Keratinocyte (primary cell): ENCODE results near the gene RPS25. TPM values are rescaled to one million over a fixed set of nuclear protein-coding genes. Genes with fewer than 3 reads are reported as not detected.
A peak's percentile ranks its signal among the peaks of the same experiment; 100 is the strongest.

Experiments
- DNase-seq: peaks from one replicate; pipeline ENCODE4 v3.0.0-alpha.2; 2011; ENCODE audit warnings: low read depth, missing footprints, low spot score
- FAIRE-seq: peaks from 2 replicates; lab custom pipeline; 2011; peaks lifted over from hg19 to GRCh38; lab: Jason Lieb, UNC
- H2AFZ ChIP-seq: 2 replicates; pipeline ENCODE4 v1.6.0; 2012; ENCODE audit warnings: low read length, control low read depth, inconsistent platforms; ENCODE audit not compliant: control insufficient read depth
- H3K27ac ChIP-seq: 2 replicates; pipeline ENCODE4 v1.5.1; 2011; ENCODE audit warnings: low read length; ENCODE audit not compliant: control insufficient read depth, insufficient read depth
- H3K27me3 ChIP-seq: 3 replicates; pipeline ENCODE4 v1.6.0; 2011; ENCODE audit warnings: low read length; ENCODE audit not compliant: control insufficient read depth, insufficient read depth; ENCODE audit errors: extremely low read depth
- H3K36me3 ChIP-seq, 2 experiments: 2 replicates in 1 of 2; 3 replicates in 1 of 2; pipeline ENCODE4 v1.5.1; 2011; ENCODE audit warnings: low read length in 2 of 2, mild to moderate bottlenecking in 1 of 2; ENCODE audit not compliant: control insufficient read depth in 2 of 2, insufficient read depth in 2 of 2; ENCODE audit errors: extremely low read depth in 1 of 2
- H3K4me1 ChIP-seq: 3 replicates; pipeline ENCODE4 v1.5.1; 2011; ENCODE audit warnings: low read length; ENCODE audit not compliant: control insufficient read depth, insufficient read depth; ENCODE audit errors: extremely low read depth
- H3K4me2 ChIP-seq: 3 replicates; pipeline ENCODE4 v1.6.0; 2011; ENCODE audit warnings: low read depth, low read length; ENCODE audit not compliant: control insufficient read depth, insufficient read depth; ENCODE audit errors: extremely low read depth
- H3K4me3 ChIP-seq, 3 experiments: fragments of 200-600 bp in 1 of 3; sonication (generic) in 1 of 3; 2 replicates in 2 of 3; 3 replicates in 1 of 3; pipeline ENCODE4 v1.5.1; 2011 to 2016; ENCODE audit warnings: low read length in 3 of 3, mild to moderate bottlenecking in 3 of 3, control low read depth in 2 of 3, inconsistent platforms in 1 of 3, low read depth in 1 of 3, mixed read lengths in 1 of 3, mixed run types in 1 of 3, moderate library complexity in 1 of 3; ENCODE audit not compliant: control insufficient read depth in 2 of 3, insufficient read depth in 2 of 3; ENCODE audit errors: extremely low read depth in 1 of 3
- H3K79me2 ChIP-seq: 2 replicates; pipeline ENCODE4 v1.6.0; 2012; ENCODE audit warnings: low read length; ENCODE audit not compliant: control insufficient read depth, insufficient read depth
- H3K9ac ChIP-seq: 3 replicates; pipeline ENCODE4 v1.6.0; 2011; ENCODE audit warnings: low read length; ENCODE audit not compliant: control insufficient read depth, insufficient read depth; ENCODE audit errors: extremely low read depth
- H3K9me1 ChIP-seq: 3 replicates; pipeline ENCODE4 v1.6.0; 2011; ENCODE audit warnings: low read length; ENCODE audit not compliant: control insufficient read depth, insufficient read depth; ENCODE audit errors: extremely low read depth
- H3K9me3 ChIP-seq: 2 replicates; pipeline ENCODE4 v1.5.1; 2012; ENCODE audit warnings: low read depth, low read length; ENCODE audit not compliant: control insufficient read depth
- H4K20me1 ChIP-seq: 3 replicates; pipeline ENCODE4 v1.6.0; 2011; ENCODE audit warnings: low read length; ENCODE audit not compliant: control insufficient read depth, insufficient read depth; ENCODE audit errors: extremely low read depth
- EZH2 ChIP-seq: IDR thresholded peaks from one replicate; pipeline ENCODE4 v1.6.1; 2012; ENCODE audit warnings: inconsistent platforms, mild to moderate bottlenecking, low read length, moderate library complexity
- dilution Hi-C: fragments of 300-500 bp; cut with MboI; formaldehyde crosslinking; loops from one replicate; pipeline ENCODE4 v1.7.0; 2020; ENCODE audit warnings: low sequenced_read_pairs; ENCODE audit not compliant: extremely low pct_ligation_motif_present
- polyA minus RNA-seq, 3 experiments: library from RNA; depleted of rRNA, polyadenylated mRNA; stranded (reverse); fragments of >200 nt; gene quantifications; 1 replicate in 1 of 3; 2 replicates in 1 of 3; 3 replicates in 1 of 3; pipeline ENCODE4 v1.2.3, GENCODE V29; 2011
- polyA plus RNA-seq, 5 experiments: library from polyadenylated mRNA; depleted of rRNA in 3 of 5; stranded (reverse) in 3 of 5; stranded (forward) in 1 of 5; unstranded in 1 of 5; fragments of >200 nt; gene quantifications; 1 replicate in 1 of 5; 2 replicates in 3 of 5; 3 replicates in 1 of 5; pipeline versions ENCODE4 v1.2.1 to v1.2.3, GENCODE V29; 2011 to 2012; ENCODE audit warnings: missing spikeins in 2 of 5, low read depth in 1 of 5, low replicate concordance in 1 of 5
- TF ChIP-seq, protein P1 (sequence below), 3 experiments: IDR thresholded peaks in 1 of 3; conservative IDR thresholded peaks in 1 of 3; optimal IDR thresholded peaks in 1 of 3; 2 replicates in 2 of 3; 3 replicates in 1 of 3; pipeline versions ENCODE3 to v1.5.1; 2011; ENCODE audit warnings: low read length in 3 of 3, mild to moderate bottlenecking in 3 of 3, moderate library complexity in 2 of 3, control low read depth in 1 of 3, inconsistent platforms in 1 of 3; ENCODE audit not compliant: insufficient read depth in 2 of 3; ENCODE audit errors: extremely low read depth in 1 of 3

Gene RPS25
- polyA plus RNA-seq (650 to 2,463 TPM (median 978 TPM) in 3 replicates), polyA minus RNA-seq (21.1 to 230 TPM (median 131 TPM) in 3 replicates)
- polyA plus RNA-seq (2011; ENCODE audit: low read depth): 1,677 TPM
- polyA plus RNA-seq (2011; cell fraction: cytosol; rRNA removed): 2,647 and 3,511 TPM in 2 replicates
- 639 and 1,109 TPM in 2 replicates for polyA plus RNA-seq (2011; cell fraction: nucleus; rRNA removed)
- polyA plus RNA-seq (2012; ENCODE audit: low replicate concordance): 932 and 1,579 TPM in 2 replicates
- polyA minus RNA-seq (2011; cell fraction: cytosol; rRNA and poly(A)+ RNA removed): 460 TPM
- 30.3 and 51.6 TPM in 2 replicates for polyA minus RNA-seq (2011; cell fraction: nucleus; rRNA and poly(A)+ RNA removed)

GRCh38 chr11:119018074-119018938, at the start of gene RPS25, which contains the start of gene TRAPPC4:
Gene RPS25, minus strand, starts transcription at chr11:119018343. Its CDS starts 59 bp downstream, at chr11:119018284.
Gene TRAPPC4, plus strand, starts transcription at chr11:119018766. Its CDS starts 30 bp downstream, at chr11:119018796.
- H3K9ac ChIP-seq: peak within 1 kb of the TSS; percentile 98
- peaks cover 19% of the 10 kb centered on the region for H3K4me1 ChIP-seq
- peaks cover 53% of the 10 kb centered on the region for H3K79me2 ChIP-seq
- FAIRE-seq: no peak
- peaks cover 2% of the 10 kb centered on the region for H4K20me1 ChIP-seq
- peak; percentile 83 for DNase-seq
- no peaks in the 10 kb centered on the region for H3K9me1 ChIP-seq
- dilution Hi-C loops: no loop called here
- no peaks in the 10 kb centered on the region for H3K27me3 ChIP-seq
- peak within 1 kb of the TSS; percentile 83 to 99 (median 99) for H3K4me3 ChIP-seq
- H3K27ac ChIP-seq: peak within 1 kb of the TSS; percentile 94
- H3K4me2 ChIP-seq: peak within 1 kb of the TSS; percentile 82
- no peaks in the 10 kb centered on the region for H3K9me3 ChIP-seq
- H2AFZ ChIP-seq: peak within 1 kb of the TSS; percentile 99
- TF ChIP-seq EZH2: no peak
- TF ChIP-seq, protein P1, sequence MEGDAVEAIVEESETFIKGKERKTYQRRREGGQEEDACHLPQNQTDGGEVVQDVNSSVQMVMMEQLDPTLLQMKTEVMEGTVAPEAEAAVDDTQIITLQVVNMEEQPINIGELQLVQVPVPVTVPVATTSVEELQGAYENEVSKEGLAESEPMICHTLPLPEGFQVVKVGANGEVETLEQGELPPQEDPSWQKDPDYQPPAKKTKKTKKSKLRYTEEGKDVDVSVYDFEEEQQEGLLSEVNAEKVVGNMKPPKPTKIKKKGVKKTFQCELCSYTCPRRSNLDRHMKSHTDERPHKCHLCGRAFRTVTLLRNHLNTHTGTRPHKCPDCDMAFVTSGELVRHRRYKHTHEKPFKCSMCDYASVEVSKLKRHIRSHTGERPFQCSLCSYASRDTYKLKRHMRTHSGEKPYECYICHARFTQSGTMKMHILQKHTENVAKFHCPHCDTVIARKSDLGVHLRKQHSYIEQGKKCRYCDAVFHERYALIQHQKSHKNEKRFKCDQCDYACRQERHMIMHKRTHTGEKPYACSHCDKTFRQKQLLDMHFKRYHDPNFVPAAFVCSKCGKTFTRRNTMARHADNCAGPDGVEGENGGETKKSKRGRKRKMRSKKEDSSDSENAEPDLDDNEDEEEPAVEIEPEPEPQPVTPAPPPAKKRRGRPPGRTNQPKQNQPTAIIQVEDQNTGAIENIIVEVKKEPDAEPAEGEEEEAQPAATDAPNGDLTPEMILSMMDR (optimal IDR thresholded peaks at IDR 0.05 in 1 of 3, IDR thresholded peaks at IDR 0.05 in 1 of 3, conservative IDR thresholded peaks at IDR 0.05 in 1 of 3; ENCODE audit: extremely low read depth in 1 of 3, insufficient read depth in 2 of 3, low read length in 3 of 3): no peak
- H3K36me3 ChIP-seq: peaks cover 15 to 31% of the 10 kb centered on the region in 2 experiments

DNA sequence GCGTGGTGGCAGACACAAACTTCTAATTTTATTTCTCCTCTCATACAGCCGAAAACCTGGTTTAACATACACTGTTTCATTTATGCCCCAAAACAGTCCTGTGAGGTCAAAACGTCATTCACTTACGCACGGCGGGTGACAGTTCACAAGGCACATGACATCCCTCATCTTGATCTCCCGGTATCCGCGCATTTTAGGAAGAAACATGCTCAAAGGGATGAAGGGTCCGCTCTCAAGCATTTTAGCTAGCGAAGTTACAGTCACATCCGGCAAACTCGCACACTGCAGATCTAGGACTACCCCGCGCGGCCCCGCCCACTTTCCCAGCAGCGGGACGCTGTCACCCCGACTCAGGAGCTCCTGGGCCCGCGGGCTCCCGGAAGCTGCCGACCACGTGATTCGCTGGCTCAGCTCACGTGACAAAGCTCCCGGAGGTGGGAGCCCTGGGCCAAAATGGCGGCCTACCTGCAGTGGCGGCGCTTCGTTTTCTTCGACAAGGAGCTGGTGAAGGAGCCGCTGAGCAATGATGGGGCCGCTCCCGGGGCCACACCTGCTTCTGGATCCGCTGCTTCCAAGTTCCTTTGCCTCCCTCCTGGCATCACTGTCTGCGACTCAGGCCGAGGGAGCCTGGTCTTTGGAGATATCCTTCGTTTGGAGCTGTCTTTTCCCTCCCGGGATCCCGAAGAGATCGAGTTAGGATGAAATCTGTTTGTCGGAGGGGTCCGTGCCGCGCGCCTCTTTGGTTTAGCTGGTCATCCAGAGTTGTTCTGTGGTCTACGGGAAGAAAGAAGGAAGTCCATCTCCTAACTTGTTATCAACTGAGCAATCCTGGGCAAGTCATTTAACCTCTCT, 49.5 kb upstream of the RPS25 start, which contains the start of gene VPS11:
Gene VPS11, plus strand, starts transcription at position 448 of the 852 bp plus-strand sequence. Its CDS starts 6 bp downstream, at position 454.
- peaks cover 5 to 8% of the 10 kb centered on the region in 2 experiments for H3K36me3 ChIP-seq
- DNase-seq (peak; percentile 73), FAIRE-seq (peak; percentile 48)
- peak within 1 kb of the TSS; percentile 96 for H3K9ac ChIP-seq
- dilution Hi-C loops: no loop called here
- H3K9me3 ChIP-seq: no peaks in the 10 kb centered on the region
- H3K4me2 ChIP-seq: peak within 1 kb of the TSS; percentile 98
- no peaks in the 10 kb centered on the region for H4K20me1 ChIP-seq
- peaks cover 5% of the 10 kb centered on the region for H3K4me1 ChIP-seq
- TF ChIP-seq, protein P1 (optimal IDR thresholded peaks at IDR 0.05 in 1 of 3, IDR thresholded peaks at IDR 0.05 in 1 of 3, conservative IDR thresholded peaks at IDR 0.05 in 1 of 3; ENCODE audit: extremely low read depth in 1 of 3, insufficient read depth in 2 of 3, low read length in 3 of 3): no peak
- no peak for TF ChIP-seq EZH2
- H3K27me3 ChIP-seq: no peaks in the 10 kb centered on the region
- peak within 1 kb of the TSS; percentile 85 for H3K27ac ChIP-seq
- H3K79me2 ChIP-seq: peaks cover 17% of the 10 kb centered on the region
- H2AFZ ChIP-seq: peak within 1 kb of the TSS; percentile 99
- no peaks in the 10 kb centered on the region for H3K9me1 ChIP-seq
- H3K4me3 ChIP-seq: peak within 1 kb of the TSS; percentile 85 to 99 (median 98)
